Putamen (tissue), 1 donor: ENCODE data around the gene FDXR.

Experiments
- DNase-seq: peaks from one replicate; pipeline ENCODE4 v3.0.0-alpha.2; 2016; ENCODE audit warnings: low spot score

FDXR gene

GRCh38 chr17:74833501-74834377 lies 39.1 kb downstream of the FDXR start:
- no peak for DNase-seq

GRCh38 chr17:74832421-74832820 lies 40.4 kb downstream of the FDXR start:
- no peak for DNase-seq

DNA sequence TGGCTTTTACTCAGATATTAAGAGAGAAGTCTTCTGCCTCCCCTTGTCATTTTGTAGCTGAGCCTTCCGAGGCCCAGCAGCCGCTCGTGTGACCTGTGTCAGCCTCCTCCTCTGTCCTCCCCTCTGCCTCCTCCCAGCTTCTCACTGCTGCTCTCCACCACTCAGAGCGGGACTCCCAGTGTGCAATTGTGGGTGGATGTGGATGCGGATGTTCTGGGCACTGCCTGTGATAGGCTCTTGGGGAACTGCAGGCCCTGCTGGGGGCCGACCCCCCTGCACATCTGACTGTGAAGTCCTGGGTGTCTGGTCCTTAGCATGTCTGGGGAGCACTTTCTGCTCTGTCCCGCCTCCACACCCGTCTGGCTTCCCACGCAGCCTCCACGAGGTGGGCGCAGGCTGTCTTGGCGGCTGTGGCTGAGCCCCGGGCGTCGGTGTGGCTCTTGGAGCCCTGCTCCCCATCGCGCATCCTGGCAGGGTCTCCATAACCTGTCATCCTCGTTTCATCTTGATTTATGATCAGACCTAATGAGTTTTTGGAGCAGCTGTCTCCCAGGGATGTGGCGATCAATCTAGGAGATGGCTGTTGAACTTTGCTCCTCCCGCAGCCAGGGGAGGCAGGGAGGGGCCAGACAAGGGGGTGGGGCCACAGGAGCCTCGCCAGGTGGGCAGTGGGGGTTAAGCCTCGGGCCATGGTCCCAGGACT lies 41.2 kb downstream of the FDXR start:
- no peak for DNase-seq

DNA sequence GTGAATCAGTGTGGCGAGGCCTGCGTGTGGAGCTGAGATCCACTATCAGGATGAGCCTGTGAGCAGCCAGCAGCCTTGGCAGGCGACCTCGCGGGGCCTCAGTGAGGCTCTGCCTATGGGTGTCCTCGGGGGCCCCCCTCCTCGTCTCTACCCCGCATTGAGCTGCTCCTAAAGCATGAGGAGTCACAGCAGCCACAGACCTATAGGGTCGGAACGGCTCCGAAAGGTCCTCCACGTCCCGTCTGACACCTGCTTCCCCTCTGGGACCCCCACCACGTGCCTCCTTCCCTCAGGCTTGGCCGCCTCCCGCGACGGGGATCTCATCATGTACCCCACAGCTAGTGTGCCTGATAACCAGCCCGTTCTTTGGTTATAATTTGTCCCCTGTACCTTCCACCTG lies 41.9 kb downstream of the FDXR start:
- no peak for DNase-seq

DNA sequence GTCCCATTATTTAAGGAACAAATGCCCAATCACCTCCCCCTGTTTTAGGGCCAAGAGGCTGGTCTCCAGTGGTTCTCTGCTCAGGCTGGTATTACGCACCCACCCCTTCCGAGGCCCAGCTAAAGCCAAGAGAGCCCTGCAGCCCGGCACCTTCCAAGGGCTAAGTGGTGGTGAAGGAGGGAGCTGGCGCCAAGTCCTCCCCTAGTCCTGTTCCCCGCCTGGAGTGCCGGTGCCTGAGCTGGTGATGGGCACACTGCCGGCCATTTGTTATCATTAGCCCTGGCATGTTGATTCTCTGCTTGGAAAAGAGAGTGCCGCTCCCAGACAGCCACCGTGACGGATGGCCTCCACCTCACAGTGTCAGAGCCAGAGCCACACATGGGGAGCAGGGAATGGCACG lies 45.0 kb downstream of the FDXR start:
- no peak for DNase-seq

GRCh38 chr17:74825952-74826719 lies 46.7 kb downstream of the FDXR start:
- DNase-seq: no peak

GRCh38 chr17:74824961-74825627 lies 47.7 kb downstream of the FDXR start:
- no peak for DNase-seq

DNA sequence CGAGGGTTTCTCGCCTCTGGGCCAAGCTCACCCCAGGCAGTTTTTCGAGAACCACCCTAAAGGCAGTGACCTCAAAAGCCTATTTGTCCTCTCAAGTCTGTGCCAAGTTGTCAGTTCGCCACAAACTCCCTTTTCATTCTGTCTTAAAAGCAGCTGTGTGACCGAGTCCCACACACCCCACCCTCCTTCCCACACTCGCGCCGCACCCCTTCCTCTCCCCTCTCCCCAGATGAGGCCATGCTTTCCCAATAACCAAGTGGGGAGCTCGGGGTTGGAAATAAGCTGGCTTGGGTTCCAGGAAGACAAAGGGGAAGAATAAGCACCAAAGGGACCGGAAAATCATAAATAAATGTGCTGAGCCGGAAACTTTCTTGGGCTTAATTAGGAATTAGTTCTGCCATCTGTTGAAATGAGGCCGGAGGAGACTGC lies 49.8 kb downstream of the FDXR start:
- DNase-seq: peak; percentile 84

DNA sequence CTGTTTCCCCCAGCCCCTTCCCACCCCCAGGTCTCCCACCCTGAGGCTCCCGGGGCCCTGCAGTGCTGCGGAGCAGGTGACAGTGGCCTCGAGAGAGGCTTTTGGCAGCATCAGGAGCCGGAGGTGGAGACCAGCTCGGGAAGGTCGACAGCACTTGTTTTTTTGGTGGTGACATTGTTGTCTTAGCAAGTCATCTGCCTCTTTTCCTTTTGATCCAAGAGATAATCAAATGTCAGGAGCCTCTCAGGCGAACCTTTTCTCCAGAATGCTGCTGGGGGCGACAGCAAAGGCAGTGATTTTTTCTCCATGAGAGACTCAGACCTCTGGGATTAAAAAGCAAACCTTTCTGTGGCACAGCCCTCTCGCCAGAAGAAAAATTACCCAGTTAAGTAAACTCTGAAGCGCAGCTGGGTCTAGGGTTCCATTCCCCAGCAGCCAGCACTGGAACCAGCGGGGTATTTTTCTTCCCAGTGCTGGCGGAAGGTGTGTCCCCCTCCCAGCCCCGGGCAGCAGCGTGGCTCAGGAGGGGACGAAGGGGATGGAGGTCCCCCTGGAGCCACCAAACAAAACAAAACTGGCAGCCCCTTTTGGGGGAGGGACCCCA lies 50.4 kb downstream of the FDXR start:
- DNase-seq: no peak

- no peak for DNase-seq
Observed at GRCh38 chr17:74821655-74822334, 51.0 kb downstream of the FDXR start.

GRCh38 chr17:74819801-74820436 lies 52.9 kb downstream of the FDXR start:
- no peak for DNase-seq

DNA sequence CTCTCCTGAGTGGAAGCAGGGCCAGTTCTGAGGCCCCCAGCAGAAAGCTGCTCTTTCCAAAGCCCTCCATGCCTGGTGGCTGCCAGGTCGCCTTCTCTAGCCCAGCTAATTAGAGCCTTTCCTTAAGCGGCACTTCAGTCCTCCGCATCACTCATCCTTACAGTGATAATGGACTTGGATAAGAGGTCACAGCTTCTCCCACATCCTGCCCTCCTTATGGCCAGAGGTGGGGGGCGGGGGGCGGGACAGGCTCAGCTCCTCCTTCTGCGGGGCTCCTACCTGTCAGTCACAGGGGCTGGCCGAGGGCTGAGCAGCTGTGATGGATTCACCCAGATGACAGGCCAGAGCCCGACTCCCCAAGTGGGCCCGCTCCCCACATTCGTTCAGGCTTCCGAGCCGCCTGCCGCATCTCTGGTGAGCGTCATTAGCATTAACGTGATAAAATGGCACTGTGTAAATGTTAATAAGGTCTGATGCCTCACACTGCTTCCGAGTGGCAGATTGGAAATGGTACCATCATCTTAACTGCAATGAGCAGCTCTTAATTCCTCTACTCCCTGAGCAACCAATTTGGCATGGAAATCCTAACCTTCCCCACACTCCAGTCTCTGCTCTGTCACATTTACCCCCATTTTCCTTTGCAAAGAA lies 54.4 kb downstream of the FDXR start:
- no peak for DNase-seq

GRCh38 chr17:74816905-74817620 lies 55.7 kb downstream of the FDXR start:
- no peak for DNase-seq

DNA sequence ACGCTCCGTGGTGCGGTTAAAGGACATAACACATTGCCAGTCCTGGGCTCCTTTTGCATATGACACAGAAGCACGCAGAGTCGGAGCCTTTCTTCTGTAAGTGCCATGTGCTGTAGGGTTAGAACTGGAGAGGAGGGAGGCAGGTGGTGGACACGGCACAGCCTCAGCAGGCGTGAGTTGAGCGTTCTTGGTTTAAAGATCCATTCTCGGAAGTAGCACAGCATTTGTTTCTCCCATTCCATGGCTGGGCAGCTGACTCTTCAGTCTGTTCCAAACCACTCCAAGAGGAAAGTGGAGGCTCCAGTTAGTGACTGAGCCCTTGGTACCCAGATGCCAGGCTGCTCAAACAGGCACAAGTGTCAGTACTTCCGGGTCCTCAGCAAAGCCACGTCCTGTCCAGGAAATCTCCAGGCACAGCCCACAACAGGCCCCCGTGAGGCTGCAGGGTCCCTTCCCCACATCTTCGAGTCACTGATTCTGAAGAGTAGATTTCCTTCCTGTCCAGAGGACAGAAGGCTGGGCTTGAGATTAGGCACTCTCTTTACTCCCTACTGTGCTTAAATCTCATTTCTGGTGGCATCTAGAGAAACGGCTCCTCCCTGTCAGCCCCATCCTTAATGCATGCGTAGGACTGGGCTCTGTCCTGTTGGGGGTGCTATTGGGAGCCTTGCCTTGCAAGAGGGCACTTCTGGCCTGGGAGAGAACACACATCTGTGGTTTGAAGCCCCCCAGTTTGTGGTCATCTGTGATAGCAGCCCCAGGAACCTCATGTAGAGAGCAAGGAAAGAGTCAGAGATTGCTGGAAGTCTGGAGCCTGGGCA lies 57.0 kb downstream of the FDXR start:
- no peak for DNase-seq

DNA sequence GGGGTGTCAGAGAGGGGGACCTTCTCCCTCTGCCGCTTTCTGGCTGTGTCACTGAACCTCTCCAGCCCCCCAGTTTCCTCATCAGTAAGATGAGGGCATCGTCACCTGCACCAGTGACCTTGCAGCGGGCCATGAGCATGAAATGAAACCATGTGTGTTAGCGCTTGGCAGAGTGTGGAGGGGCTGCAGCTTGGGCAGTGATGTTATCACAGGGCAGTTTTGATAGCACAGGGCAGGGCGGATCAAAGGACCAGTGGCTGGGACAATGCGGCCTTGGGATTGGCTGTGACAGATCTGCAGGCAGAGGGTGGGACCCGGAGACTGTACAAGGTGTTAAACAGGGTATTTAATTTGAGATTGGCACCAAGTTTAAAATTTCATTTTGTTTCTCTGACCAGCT lies 57.7 kb downstream of the FDXR start:
- DNase-seq: no peak

DNA sequence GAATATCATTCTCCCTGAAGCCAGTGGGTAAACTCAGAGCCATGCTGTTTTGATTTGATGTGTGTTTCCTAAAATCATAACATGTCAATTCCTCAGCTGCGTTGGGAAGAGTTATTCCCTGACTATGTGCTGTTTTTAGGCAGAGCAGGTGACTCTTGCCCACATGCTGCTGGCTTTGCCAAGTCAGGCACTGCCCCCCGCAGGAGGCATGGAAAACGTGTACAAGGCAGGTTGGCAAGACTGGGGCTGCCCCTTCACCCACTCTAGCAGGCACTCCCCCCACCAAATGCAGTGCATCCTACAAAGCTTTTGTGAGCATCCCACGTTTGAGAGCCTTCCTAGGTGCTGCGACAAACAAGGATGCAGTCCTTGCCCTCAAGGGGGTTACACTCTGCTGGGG lies 58.3 kb downstream of the FDXR start:
- no peak for DNase-seq
